K562 (cell line): ENCODE measurements around the gene RIMKLA. TPM values are rescaled to one million over a fixed set of nuclear protein-coding genes. Genes with fewer than 3 reads are reported as not detected.
A peak's percentile ranks its signal among the peaks of the same experiment; 100 is the strongest.

Experiments used
- ATAC-seq: fragments of 200-7000 bp; cut with Tn5 transposase; 3 replicates; pipeline ENCODE4 v1.9.1; 2020; ENCODE audit warnings: moderate library complexity
- BruUV-seq: library from RNA; stranded (reverse); fragments of 400-500 nt; replicated peaks from 2 replicates; lab custom pipeline; 2021; lab: Mats Ljungman, UMichigan
- CTCF ChIA-PET: fragments of 300-600 bp; formaldehyde crosslinking; extraction: SDS; loops from one replicate; lab custom pipeline; 2021; ENCODE audit warnings: low intra/inter-chr PET ratio; lab: Yijun Ruan, JAX
- POLR2A ChIA-PET: fragments of 300-600, 350-650 bp; sonication (Branson Sonifier 250); formaldehyde crosslinking; extraction: SDS; loops from one replicate; lab custom pipeline; 2021; ENCODE audit warnings: antibody characterized with exemption, inconsistent platforms; lab: Yijun Ruan, JAX
- DNase-seq, 4 experiments: peaks; one replicate each; pipeline versions ENCODE4 v3.0.0 to v3.0.0-alpha.2; 2011 to 2018; ENCODE audit warnings: low spot score in 3 of 4, mixed read lengths in 3 of 4; ENCODE audit errors: extremely low read depth in 1 of 4
- FAIRE-seq: peaks from 2 replicates; lab custom pipeline; 2011; peaks lifted over from hg19 to GRCh38; lab: Jason Lieb, UNC
- H2AFZ ChIP-seq: 2 replicates; pipeline ENCODE4 v1.6.0; 2011; ENCODE audit warnings: low read depth, low read length, control low read depth, inconsistent platforms
- H3K27ac ChIP-seq: fragments of 200-600 bp; 3 replicates; pipeline ENCODE4 v1.8.0; 2011; ENCODE audit warnings: low read depth, mild to moderate bottlenecking, control low read depth, inconsistent platforms, low read length, moderate library complexity, mixed read lengths; ENCODE audit errors: extremely low read depth
- H3K27me3 ChIP-seq, 2 experiments: fragments of 300-600 bp in 1 of 2; 2 replicates in 1 of 2; 3 replicates in 1 of 2; pipeline versions ENCODE4 v1.6.0 to v1.8.0; 2011; ENCODE audit warnings: inconsistent platforms in 2 of 2, low read length in 2 of 2, mild to moderate bottlenecking in 1 of 2, mixed read lengths in 1 of 2, moderate library complexity in 1 of 2; ENCODE audit not compliant: control insufficient read depth in 2 of 2, insufficient read depth in 2 of 2
- H3K36me3 ChIP-seq: fragments of 300-600 bp; 3 replicates; pipeline ENCODE4 v1.8.0; 2011; ENCODE audit warnings: mild to moderate bottlenecking, low read length, inconsistent platforms; ENCODE audit not compliant: control insufficient read depth, insufficient read depth
- H3K4me1 ChIP-seq, 2 experiments: fragments of 200-600 bp in 1 of 2; replicated peaks in 1 of 2; 2 replicates in 1 of 2; 3 replicates in 1 of 2; pipeline versions ENCODE4 v1.5.1 to v1.8.0; 2011; ENCODE audit warnings: inconsistent platforms in 2 of 2, low read length in 2 of 2, mild to moderate bottlenecking in 1 of 2, mixed read lengths in 1 of 2, moderate library complexity in 1 of 2; ENCODE audit not compliant: control insufficient read depth in 2 of 2, insufficient read depth in 2 of 2
- H3K4me2 ChIP-seq: 2 replicates; pipeline ENCODE4 v1.6.1; 2011; ENCODE audit warnings: low read length, control low read depth, inconsistent platforms, mixed read lengths; ENCODE audit not compliant: insufficient read depth
- H3K4me3 ChIP-seq: fragments of 200-600 bp; sonication (generic), shearing (Covaris generic); 2 replicates; pipeline ENCODE4 v1.5.1; 2016; ENCODE audit warnings: control low read depth, inconsistent platforms
- H3K79me2 ChIP-seq: fragments of 200-600 bp; 3 replicates; pipeline ENCODE4 v1.8.0; 2011; ENCODE audit warnings: low read length, inconsistent platforms; ENCODE audit not compliant: control insufficient read depth, insufficient read depth
- H3K9ac ChIP-seq, 2 experiments: 2 replicates each; pipeline versions ENCODE4 v1.6.0 to v1.6.1; 2011; ENCODE audit warnings: low read depth in 2 of 2, low read length in 2 of 2, control low read depth in 1 of 2, inconsistent platforms in 1 of 2, mild to moderate bottlenecking in 1 of 2, mixed read lengths in 1 of 2; ENCODE audit not compliant: insufficient read depth in 1 of 2
- H3K9me1 ChIP-seq: one replicate; pipeline ENCODE4 v1.6.0; 2011; ENCODE audit warnings: inconsistent platforms, mild to moderate bottlenecking, low read length, moderate library complexity; ENCODE audit not compliant: control insufficient read depth, insufficient read depth
- H3K9me3 ChIP-seq: replicated peaks from 2 replicates; pipeline ENCODE4 v1.5.1; 2011; ENCODE audit warnings: low read depth, low read length, inconsistent platforms; ENCODE audit not compliant: control insufficient read depth, insufficient read depth
- H4K20me1 ChIP-seq: replicated peaks from 2 replicates; pipeline ENCODE4 v1.6.1; 2011; ENCODE audit warnings: low read length, inconsistent platforms, mixed read lengths; ENCODE audit not compliant: control insufficient read depth, insufficient read depth
- HDAC1 ChIP-seq, 2 experiments: fragments of 450-650 bp; IDR thresholded peaks; 2 replicates each; pipeline ENCODE4 v1.6.1; 2016 to 2017; ENCODE audit warnings: inconsistent platforms in 1 of 2, mild to moderate bottlenecking in 1 of 2, moderate library complexity in 1 of 2
- RFX1 ChIP-seq: fragments of 450-650 bp; IDR thresholded peaks from 2 replicates; pipeline ENCODE4 v1.6.1; 2016; ENCODE audit warnings: mild to moderate bottlenecking, moderate library complexity
- ZBTB49 ChIP-seq: sonication (generic); formaldehyde crosslinking; IDR thresholded peaks from 2 replicates; pipeline ENCODE4 v1.8.0; 2022; ENCODE audit warnings: missing genetic modification reagents, mild to moderate bottlenecking, borderline replicate concordance
- ZFP36 ChIP-seq: fragments of 150-350 bp; IDR thresholded peaks from 2 replicates; pipeline ENCODE4 v1.6.1; 2018; ENCODE audit warnings: low read length, low read depth; ENCODE audit not compliant: partially characterized antibody
- WGBS: fragments of 100-300 bp; shearing (Covaris generic); methylation state at CpG from one replicate; pipeline ENCODE4 v1.1.6; 2016; ENCODE audit warnings: low coverage, mixed read lengths; ENCODE audit not compliant: insufficient coverage; ENCODE audit errors: missing lambda C conversion rate; 5-methylcytosine and 5-hydroxymethylcytosine counted together
- in situ Hi-C: fragments of 300-500 bp; cut with MboI; formaldehyde crosslinking; loops from 4 replicates; pipeline ENCODE4 v1.15.0; 2018; ENCODE audit warnings: inconsistent platforms, mixed read lengths
- intact Hi-C: fragments of 100-400 bp; cut with micrococcal nuclease; formaldehyde crosslinking; loops from 2 replicates; pipeline ENCODE4 v1.14.2; 2022
- polyA plus RNA-seq, 8 experiments: library from polyadenylated mRNA; depleted of rRNA in 4 of 8; stranded (reverse) in 5 of 8; unstranded in 3 of 8; fragments of >200 nt; fragmentation: Nextera tagmentation in 2 of 8; fragmentation: Illumina TruSeq in 1 of 8; extraction: Ambion mirVana in 2 of 8; extraction: Trizol in 1 of 8; gene quantifications; 2 replicates each; pipeline versions ENCODE4 v1.2.1 to v1.2.3, GENCODE V29; 2011 to 2014; ENCODE audit warnings: inconsistent platforms in 1 of 8, missing spikeins in 1 of 8
- total RNA-seq, 7 experiments: library from RNA; depleted of rRNA in 6 of 7; stranded (reverse); fragments of >200 nt in 6 of 7; fragmentation: Illumina TruSeq in 2 of 7; extraction: Trizol in 2 of 7; gene quantifications; 2 replicates each; pipeline versions ENCODE4 v1.2.1 to v1.2.3, GENCODE V29; 2011 to 2021; ENCODE audit warnings: low replicate concordance in 1 of 7

The RIMKLA gene
- total and polyA plus RNA-seq, 9 of the 15 experiments (the other 6 are each of a cell fraction or from before 2014, with no cell fraction given): 0.02 TPM; not detected in 8

DNA sequence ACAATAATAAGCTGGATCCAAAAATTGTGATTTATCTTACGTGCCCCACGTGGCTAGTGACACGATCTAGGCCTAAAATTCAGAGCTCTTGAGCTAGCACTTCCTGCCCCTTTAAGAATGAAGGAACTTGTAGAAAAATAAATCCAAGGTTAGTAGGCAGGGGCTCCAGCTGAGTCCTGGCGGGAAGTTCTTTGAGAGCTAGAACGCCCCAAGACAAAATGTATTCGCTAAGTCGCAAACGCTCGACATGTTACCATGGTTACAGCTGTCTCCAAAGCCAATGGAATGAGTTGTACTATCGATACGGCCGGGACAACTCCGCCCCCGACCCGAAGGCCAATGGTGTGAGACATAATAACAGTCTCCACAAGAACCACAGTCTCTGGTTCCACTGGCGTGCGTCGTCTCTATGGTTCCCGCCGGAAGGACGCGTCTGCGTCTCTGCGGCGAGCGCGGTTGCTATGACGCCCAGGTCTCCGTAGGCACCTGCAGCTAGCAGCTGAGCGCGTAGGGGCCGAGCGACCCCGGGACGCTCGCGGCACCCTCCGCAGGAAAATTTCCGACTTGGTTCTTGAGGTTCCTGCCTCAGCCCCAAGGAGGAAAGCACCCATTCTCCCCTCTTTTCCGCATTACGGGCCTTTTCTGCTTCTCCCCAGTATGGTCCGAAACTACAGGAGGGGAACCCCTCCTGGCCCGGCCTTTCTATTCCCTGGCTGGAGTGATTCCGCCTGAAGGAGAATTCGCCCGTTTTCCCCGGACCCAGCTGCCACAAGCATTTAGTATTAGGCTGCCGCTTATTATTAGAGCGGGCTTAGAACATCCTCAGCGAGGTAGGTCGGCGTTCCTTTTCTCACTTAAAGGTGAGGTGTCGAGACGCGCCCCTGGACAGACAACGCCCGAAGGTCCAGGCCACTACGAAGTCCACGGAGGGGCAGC, 82.5 kb downstream of the RIMKLA start, which contains the start of gene CCDC30:
TSS of gene CCDC30 (plus strand) at position 459 of the 936 bp plus-strand sequence. CDS start 17,266 bp downstream, outside the sequence.
- Histone ChIP-seq H3K4me2 (no peak within 1 kb of the TSS), H3K9me1 (no peaks in the 10 kb centered on the region), H3K4me3 (no peak within 1 kb of the TSS), H2AFZ (no peak within 1 kb of the TSS), H3K27ac (no peak within 1 kb of the TSS), H4K20me1 (no peaks in the 10 kb centered on the region; the same call in 1 of the 2 replicates), H3K27me3 (peaks cover 5 to 10% of the 10 kb centered on the region in 2 experiments; a peak in 2 of 5 replicates), H3K9me3 (no peaks in the 10 kb centered on the region), H3K79me2 (no peaks in the 10 kb centered on the region), H3K36me3 (peaks cover 9% of the 10 kb centered on the region; the same call in 1 of the 3 replicates), H3K4me1 (no peaks in the 10 kb centered on the region), H3K9ac (no peak within 1 kb of the TSS)
- whole genome bisulfite sequencing: 63% methylated on average over 42 of the region's 59 CpGs
- CTCF ChIA-PET: no interaction called here
- TF ChIP-seq RFX1: peak; percentile 82
- no peak for TF ChIP-seq ZFP36
- intact Hi-C loops (no loop called here), in situ Hi-C loops (no loop called here)
- DNase-seq (no peak), FAIRE-seq (no peak), ATAC-seq (no peak)
- POLR2A ChIA-PET: no interaction called here
- no TSS peak for BruUV-seq

GRCh38 chr1:42463921-42464320, 83.3 kb downstream of the RIMKLA start:
- Histone ChIP-seq H3K27ac (no peak overlapping the region), H3K9me3 (no peaks in the 10 kb centered on the region), H3K4me2 (no peak overlapping the region), H3K36me3 (peaks cover 3% of the 10 kb centered on the region; the same call in 1 of the 3 replicates), H3K27me3 (peaks cover 5 to 10% of the 10 kb centered on the region in 2 experiments; a peak in 2 of 5 replicates), H3K9ac (no peak overlapping the region), H3K79me2 (no peaks in the 10 kb centered on the region), H3K4me3 (no peak overlapping the region), H4K20me1 (no peaks in the 10 kb centered on the region; the same call in 1 of the 2 replicates), H2AFZ (no peak overlapping the region), H3K9me1 (no peaks in the 10 kb centered on the region), H3K4me1 (no peaks in the 10 kb centered on the region)
- ATAC-seq (no peak), FAIRE-seq (no peak), DNase-seq (no peak)
- ChIA-PET POLR2A (no interaction called here), CTCF (no interaction called here)
- no TSS peak for BruUV-seq
- intact Hi-C loops: no loop called here
- in situ Hi-C loops: no loop called here
- no peak for TF ChIP-seq ZBTB49
- no peak for TF ChIP-seq HDAC1 (IDR thresholded peaks at IDR 0.05)
- 46% methylated on average over 3 of the region's 3 CpGs for WGBS
